Hematopoietic multipotent progenitor cell treated with erythropoietin and hydrocortisone succinate and interleukin-3 and kit ligand, for 15 days (in vitro differentiated cells): ENCODE measurements around the gene CPHXL.

Source experiments
- DNase-seq: peaks from one replicate; pipeline ENCODE4 v3.0.0-alpha.2; 2015; ENCODE audit warnings: low spot score

The CPHXL gene

DNA sequence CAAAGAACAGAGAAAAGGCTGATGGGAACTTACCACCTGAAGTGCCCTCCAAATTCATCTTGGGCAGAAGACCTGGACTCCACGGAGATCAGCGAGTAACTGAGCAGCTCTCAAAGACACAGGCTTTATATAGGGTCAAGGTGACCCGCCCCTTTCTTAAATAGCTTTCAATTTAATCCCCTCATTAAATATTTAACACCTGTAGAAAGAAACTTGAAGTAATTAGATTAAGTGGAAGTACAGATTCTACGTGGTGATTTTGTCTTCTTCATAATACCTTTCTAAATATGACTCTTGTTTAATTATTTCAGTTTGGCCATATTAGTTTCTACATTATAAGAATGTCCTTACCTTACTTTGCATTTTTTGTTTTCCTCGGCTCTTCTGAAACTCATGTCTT, 24.9 kb downstream of the CPHXL start, which contains the start of gene DUXB:
Gene DUXB, minus strand, starts transcription at position 101 of the 400 bp plus-strand sequence. Its CDS starts 43 bp downstream, at position 58.
- no peak for DNase-seq

DNA sequence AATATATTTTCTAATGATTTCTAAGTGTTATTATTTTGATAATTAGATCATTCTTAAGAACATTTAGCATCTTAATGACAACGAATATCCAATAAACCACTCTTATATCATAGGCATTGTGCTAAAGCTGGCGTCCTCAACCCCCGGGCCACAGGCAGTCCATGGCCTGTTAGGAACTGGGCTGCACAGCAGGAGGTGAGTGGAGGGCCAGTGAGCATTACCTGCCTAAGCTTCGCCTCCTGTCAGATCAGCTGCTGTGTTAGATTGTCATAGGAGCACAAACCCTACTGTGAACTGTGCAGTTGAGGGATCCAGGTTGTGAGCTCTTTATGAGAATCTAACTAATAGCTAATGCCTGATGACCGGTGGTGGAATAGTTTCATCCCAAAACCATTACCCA, 28.7 kb downstream of the CPHXL start:
- no peak for DNase-seq

GRCh38 chr16:75695708-75696107, 30.6 kb downstream of the CPHXL start:
- peak; percentile 49 for DNase-seq

DNA sequence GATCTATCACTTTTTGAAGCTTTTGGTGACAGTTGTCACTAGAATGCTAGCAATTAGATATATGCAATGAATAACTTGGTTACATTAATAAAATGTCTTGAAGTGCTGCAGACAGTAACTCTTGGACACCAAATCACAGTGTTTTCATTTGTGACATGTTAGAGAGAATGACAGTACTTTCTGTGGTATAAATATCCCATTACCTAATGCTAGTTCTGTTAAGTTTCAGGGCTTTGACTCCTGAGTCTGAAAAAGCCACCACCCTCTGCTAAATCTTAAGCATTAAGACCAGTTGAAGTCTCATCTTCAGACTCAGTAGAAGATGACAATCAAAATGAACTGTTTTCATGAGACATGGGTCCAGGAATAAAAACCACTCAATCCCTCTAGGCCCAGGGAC, 38.9 kb downstream of the CPHXL start:
- DNase-seq: no peak

- no peak for DNase-seq
Observed at GRCh38 chr16:75682308-75682707, 44.0 kb downstream of the CPHXL start.

GRCh38 chr16:75679366-75679765, 46.9 kb downstream of the CPHXL start:
- DNase-seq: no peak

DNA sequence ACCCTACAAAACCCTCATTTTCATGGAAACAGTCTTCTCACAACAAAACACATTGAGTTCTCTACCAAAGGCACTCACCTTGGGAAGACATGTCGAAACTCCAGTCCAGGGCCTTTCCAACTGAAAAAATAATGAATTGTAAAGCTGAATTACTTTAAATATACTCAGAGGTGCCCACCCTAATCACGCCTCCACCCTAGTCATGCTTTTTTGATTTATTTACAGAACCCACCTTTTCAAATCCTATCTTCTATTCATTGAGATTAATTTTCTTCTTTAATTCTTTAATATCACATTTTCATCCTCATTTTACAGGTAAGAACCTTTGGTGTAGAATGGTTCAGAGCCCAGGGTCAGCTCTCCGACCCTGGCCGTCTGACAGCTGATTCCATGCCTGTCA, 49.4 kb downstream of the CPHXL start, which contains the start of gene CPHXL2:
Gene CPHXL2, minus strand, starts transcription at position 101 of the 400 bp plus-strand sequence. Its CDS starts 10 bp downstream, at position 91.
- no peak for DNase-seq

DNA sequence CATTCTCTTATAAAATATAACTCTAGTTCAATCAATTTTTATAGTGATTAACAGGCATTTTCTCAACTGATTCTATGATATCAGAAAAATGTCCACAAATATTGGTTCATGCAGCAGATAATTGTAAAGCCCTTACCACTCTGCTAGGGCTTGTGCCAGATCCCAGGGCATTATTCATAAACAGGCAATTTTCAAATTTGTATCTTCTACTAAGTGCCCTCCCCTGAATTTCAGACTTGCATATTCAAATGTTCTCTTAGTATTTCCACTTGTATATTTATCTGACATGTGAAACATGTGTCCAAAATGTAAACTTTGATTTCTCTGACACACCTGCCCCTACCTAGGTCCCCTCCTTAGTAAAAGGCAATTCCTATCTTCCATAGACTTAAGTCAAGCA, 58.8 kb downstream of the CPHXL start:
- no peak for DNase-seq
